ENCODE results near the gene DNMBP. TPM values are rescaled to one million over a fixed set of nuclear protein-coding genes. Genes with fewer than 3 reads are reported as not detected.

Gene DNMBP
- total and polyA plus RNA-seq, 8 donors, result 8.5 to 44.6 (median 34.7) TPM

GRCh38 chr10:99924451-99925255 is 85.1 kb downstream of the DNMBP start:
- no peaks in the 10 kb centered on the region for H3K36me3 ChIP-seq
- peak overlapping the region in 1 of 5 donors; percentile 87 for H3K27ac ChIP-seq
- TF ChIP-seq POLR2AphosphoS5 (IDR thresholded peaks at IDR 0.05) (no peak), POLR2A (IDR thresholded peaks at IDR 0.05) (no peak), CTCF (IDR thresholded peaks at IDR 0.05) (no peak), EP300 (IDR thresholded peaks at IDR 0.05) (no peak)
- no peak for DNase-seq
- H3K27me3 ChIP-seq, result no peaks in the 10 kb centered on the region
- no peaks in the 10 kb centered on the region for H3K9me3 ChIP-seq
- intact Hi-C loops (cut with DNase I; ENCODE audit: low total_unique reads), result no loop called here
- peaks cover 19 to 80% (median 53%) of the 10 kb centered on the region in 4 donors for H3K4me1 ChIP-seq
- 35 to 59% (median 44%) methylated on average over 3 of the region's 3 CpGs for WGBS, 5 donors
- peak overlapping the region in 2 of 4 donors; percentile 42 to 47 for H3K4me3 ChIP-seq

- peak in 1 of 2 donors; percentile 37 for DNase-seq
- TF ChIP-seq POLR2AphosphoS5 (IDR thresholded peaks at IDR 0.05), result peak in 1 of 3 donors; percentile 46
- no peak for TF ChIP-seq CTCF (IDR thresholded peaks at IDR 0.05)
- H3K27me3 ChIP-seq, result no peaks in the 10 kb centered on the region
- intact Hi-C loops (cut with DNase I; ENCODE audit: low total_unique reads), result no loop called here
- no peak overlapping the region for H3K4me3 ChIP-seq
- peaks cover 0 to 2% (median 0%) of the 10 kb centered on the region in 4 donors for H3K36me3 ChIP-seq
- H3K4me1 ChIP-seq, result peaks cover 24 to 88% (median 60%) of the 10 kb centered on the region in 4 donors
- H3K9me3 ChIP-seq, result no peaks in the 10 kb centered on the region
- WGBS, 5 donors, result 23 to 64% (median 25%) methylated on average over 2 of the region's 2 CpGs
- peak overlapping the region; percentile 5 to 78 (median 63) for H3K27ac ChIP-seq
Measured at GRCh38 chr10:99921948-99922347, 87.8 kb downstream of the DNMBP start.

- no peak for DNase-seq
- Histone ChIP-seq H3K9me3 (no peaks in the 10 kb centered on the region), H3K36me3 (peaks cover 0 to 3% (median under 1%) of the 10 kb centered on the region in 4 donors), H3K27me3 (no peaks in the 10 kb centered on the region), H3K27ac (peak overlapping the region; percentile 63 to 78 (median 71)), H3K4me1 (peaks cover 17 to 79% (median 54%) of the 10 kb centered on the region in 4 donors), H3K4me3 (no peak overlapping the region)
- no peak for TF ChIP-seq CTCF (IDR thresholded peaks at IDR 0.05)
- no peak for TF ChIP-seq POLR2A (IDR thresholded peaks at IDR 0.05)
- TF ChIP-seq POLR2AphosphoS5 (IDR thresholded peaks at IDR 0.05), result no peak
- WGBS, 5 donors, result 67 to 82% (median 79%) methylated on average over 4 of the region's 4 CpGs
- intact Hi-C loops (cut with DNase I; ENCODE audit: low total_unique reads), result no loop called here
Measured at GRCh38 chr10:99920901-99921300, 88.8 kb downstream of the DNMBP start.

DNA sequence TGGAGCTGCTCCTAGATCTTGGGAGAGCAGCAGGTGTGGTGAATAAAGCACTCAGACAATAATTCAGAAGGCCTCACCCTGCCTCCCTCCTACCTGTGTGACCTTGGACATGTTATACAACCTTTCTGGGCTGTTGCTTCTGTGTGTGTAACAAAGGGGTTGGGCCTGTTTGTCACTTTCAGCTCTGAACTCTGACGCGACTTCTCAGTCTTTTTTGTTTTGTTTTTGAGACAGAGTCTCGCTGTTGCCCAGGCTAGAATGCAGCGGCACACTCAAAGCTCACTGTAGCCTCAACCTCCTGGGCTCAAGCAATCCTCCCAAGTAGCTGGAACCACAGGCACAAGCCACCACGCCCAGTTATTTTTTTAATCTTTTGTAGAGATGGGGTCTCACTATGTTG is 89.3 kb downstream of the DNMBP start:
- intact Hi-C loops (cut with DNase I; ENCODE audit: low total_unique reads), result no loop called here
- 57 to 74% (median 65%) methylated on average over 5 of the region's 5 CpGs for WGBS, 5 donors
- no peak overlapping the region for H3K4me3 ChIP-seq
- H3K27me3 ChIP-seq, result no peaks in the 10 kb centered on the region
- peaks cover 17 to 75% (median 52%) of the 10 kb centered on the region in 4 donors for H3K4me1 ChIP-seq
- H3K36me3 ChIP-seq, result peaks cover 0 to 6% (median 1%) of the 10 kb centered on the region in 4 donors
- TF ChIP-seq POLR2AphosphoS5 (IDR thresholded peaks at IDR 0.05) (peak in 1 of 3 donors; percentile 15), CTCF (IDR thresholded peaks at IDR 0.05) (no peak)
- H3K27ac ChIP-seq, result peak overlapping the region; percentile 63 to 78 (median 71)
- H3K9me3 ChIP-seq, result no peaks in the 10 kb centered on the region
- peak; percentile 31 to 49 for DNase-seq

Measured in stomach (tissue), 9 donors.